ENCODE measurements around the gene CTNND2. TPM values are rescaled to one million over a fixed set of nuclear protein-coding genes. Genes with fewer than 3 reads are reported as not detected.
"Not testable (repeated sequence)": the region's sequence is repeated elsewhere in the genome, so short reads cannot be mapped to it uniquely, and the experiment has no call there.

The CTNND2 gene
- total RNA-seq, 1 experiment from 2014 or later: 2.9 TPM

DNA sequence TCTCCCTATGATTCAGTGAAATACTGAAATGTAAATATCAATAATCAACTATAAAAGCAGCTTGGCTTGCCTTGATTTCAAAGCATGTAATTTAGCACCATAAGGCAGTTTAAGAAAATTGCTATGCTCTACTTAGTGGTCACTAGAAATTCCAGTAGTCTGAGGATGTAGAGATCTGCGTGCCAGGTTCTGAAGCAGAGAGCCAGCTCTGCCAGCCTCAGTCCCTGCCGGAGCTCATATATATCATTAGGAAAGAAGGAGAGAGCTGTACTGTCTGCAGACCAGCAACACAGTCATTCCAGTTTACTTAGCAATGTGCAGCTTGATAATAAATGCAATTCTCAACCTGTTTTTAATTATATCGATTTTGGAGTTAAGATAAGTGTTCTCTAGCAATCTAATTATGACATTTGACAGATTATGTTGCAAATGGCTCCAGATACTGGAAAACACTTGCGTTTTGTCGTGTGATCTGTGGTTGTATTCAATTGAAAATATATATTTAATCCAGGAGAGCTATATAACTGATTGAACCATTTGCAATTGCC, 540.5 kb downstream of the CTNND2 start:
- DNase-seq: no peak
- Histone ChIP-seq H3K27me3 (ENCODE audit: control insufficient read depth, insufficient read depth, low read length) (no peaks in the 10 kb centered on the region), H3K36me3 (replicated peaks; ENCODE audit: control insufficient read depth, insufficient read depth, low read length) (no peaks in the 10 kb centered on the region), H3K4me3 (ENCODE audit: insufficient read depth, low read depth, low read length) (no peak overlapping the region)

DNA sequence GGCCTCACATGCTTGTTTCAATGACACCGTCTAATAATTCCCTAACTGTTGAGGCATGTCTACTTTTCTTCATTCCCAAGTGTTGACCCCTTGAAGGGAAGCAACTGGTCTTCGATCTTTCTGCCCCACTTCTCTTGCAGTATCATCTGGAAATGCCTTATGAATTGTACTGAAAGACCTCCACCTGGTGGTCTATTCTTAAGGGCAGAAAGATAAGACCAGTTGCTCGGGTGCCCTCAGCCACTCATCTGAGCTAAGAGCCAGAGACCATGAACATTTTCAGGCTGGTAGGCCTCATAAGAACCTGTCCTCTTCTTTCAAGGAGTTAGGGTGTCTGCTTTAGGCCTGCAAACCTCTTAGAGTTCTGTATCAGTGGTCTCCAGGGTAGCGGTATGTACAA, 542.5 kb downstream of the CTNND2 start:
- Histone ChIP-seq H3K36me3 (replicated peaks; ENCODE audit: control insufficient read depth, insufficient read depth, low read length) (no peaks in the 10 kb centered on the region), H3K4me3 (ENCODE audit: insufficient read depth, low read depth, low read length) (no peak overlapping the region), H3K27me3 (ENCODE audit: control insufficient read depth, insufficient read depth, low read length) (no peaks in the 10 kb centered on the region)
- no peak for DNase-seq

DNA sequence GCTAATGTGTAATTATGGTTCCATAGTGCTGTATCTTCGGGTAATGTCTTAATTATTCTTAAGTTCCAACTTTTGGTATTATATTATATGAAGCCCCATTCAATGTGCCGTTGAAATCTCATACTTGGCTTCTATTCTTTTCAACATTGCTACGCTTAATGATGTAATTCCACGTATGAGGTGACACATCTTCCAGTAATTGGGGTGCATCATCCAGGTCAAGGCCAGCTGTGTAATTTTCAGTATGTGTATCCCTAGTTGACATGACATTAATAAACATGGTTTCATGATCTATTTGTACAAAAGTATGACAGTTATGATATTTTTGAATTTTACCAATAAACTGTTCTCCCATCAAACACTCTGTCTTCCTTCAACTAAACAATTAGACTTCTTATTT, 546.3 kb downstream of the CTNND2 start:
- H3K36me3 ChIP-seq (replicated peaks; ENCODE audit: control insufficient read depth, insufficient read depth, low read length): no peaks in the 10 kb centered on the region
- H3K4me3 ChIP-seq (ENCODE audit: insufficient read depth, low read depth, low read length): no peak overlapping the region
- no peak for DNase-seq
- no peaks in the 10 kb centered on the region for H3K27me3 ChIP-seq (ENCODE audit: control insufficient read depth, insufficient read depth, low read length)

DNA sequence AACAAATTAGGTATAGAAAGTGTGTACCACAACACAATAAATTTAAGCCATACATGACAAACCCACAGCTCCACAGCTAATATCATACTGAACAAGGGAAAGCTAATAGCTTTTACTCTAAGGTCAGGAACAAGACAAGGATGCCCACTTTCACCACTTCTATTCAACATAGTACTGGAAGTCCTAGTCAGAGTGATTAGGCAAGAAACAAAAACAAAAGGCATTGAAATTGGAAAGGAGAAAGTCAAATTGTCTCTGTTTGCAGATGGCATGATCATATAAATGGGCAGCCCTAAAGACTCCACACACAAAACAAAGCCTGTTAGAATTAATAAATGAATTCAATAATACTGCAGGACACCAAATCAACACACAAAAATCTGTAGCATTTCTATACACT, 548.8 kb downstream of the CTNND2 start:
- H3K27me3 ChIP-seq (ENCODE audit: control insufficient read depth, insufficient read depth, low read length): no peaks in the 10 kb centered on the region
- DNase-seq: no peak
- no peak overlapping the region for H3K4me3 ChIP-seq (ENCODE audit: insufficient read depth, low read depth, low read length)
- no peaks in the 10 kb centered on the region for H3K36me3 ChIP-seq (replicated peaks; ENCODE audit: control insufficient read depth, insufficient read depth, low read length)

DNA sequence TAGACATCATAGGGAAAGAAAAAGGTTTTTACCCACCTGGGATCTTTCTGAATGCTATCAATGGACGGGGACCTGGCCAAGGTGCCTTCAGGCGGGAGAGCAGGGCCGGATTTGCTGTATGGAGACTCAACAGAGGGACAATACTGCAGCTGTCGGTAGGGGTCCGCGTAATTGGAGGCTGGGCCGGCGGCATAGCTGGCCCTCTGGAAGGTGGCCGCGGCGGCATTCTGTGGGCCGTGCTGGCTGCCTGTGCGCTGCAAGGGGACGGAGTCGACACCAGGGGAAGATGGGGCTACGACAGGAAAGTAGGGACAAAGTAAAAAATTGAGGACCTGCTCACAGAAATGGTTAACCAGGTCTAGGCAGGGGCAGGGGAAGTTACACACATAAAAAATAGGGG, 557.9 kb downstream of the CTNND2 start:
- Histone ChIP-seq H3K36me3 (replicated peaks; ENCODE audit: control insufficient read depth, insufficient read depth, low read length) (no peaks in the 10 kb centered on the region), H3K27me3 (ENCODE audit: control insufficient read depth, insufficient read depth, low read length) (no peaks in the 10 kb centered on the region), H3K4me3 (ENCODE audit: insufficient read depth, low read depth, low read length) (no peak overlapping the region)
- peak; percentile 72 for DNase-seq

DNA sequence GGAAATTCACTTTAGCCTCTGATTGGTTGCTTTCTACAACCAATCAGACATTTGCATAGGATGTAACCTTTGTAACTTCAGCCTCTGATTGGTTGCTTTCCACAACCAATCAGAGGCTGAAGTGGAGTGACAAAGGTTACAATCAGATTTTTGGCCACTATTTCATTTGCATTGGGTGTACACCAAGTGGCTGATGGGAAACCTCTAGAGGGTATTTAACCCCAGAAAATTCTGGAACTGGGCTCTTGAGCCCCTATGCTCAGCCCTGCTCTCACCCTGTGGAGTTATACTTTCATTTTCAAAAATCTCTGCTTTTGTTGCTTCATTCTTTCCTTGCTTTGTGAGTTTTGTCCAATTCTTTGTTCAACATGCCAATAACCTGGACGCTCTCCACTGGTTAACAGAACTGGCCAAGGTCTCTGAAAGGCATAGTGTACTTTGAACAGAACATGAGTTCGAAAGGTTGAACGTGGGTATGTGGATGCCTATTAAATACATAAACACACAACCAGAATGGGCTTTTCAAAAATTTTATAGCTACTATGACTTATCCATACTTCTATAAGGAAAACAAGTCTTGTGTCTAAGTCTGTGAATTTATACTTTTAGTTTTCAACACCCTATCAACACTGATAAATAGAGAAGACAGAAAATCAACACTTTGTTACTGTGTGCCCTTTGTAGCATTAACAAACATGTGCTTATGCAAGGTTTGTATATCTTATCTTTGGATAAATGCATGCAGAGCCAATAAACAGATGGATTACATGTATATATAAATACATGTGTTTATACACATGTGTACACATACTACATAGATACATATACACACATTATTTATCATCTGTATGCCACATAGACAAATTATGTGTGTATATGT, 568.1 kb downstream of the CTNND2 start:
- no peaks in the 10 kb centered on the region for H3K36me3 ChIP-seq (replicated peaks; ENCODE audit: control insufficient read depth, insufficient read depth, low read length)

DNA sequence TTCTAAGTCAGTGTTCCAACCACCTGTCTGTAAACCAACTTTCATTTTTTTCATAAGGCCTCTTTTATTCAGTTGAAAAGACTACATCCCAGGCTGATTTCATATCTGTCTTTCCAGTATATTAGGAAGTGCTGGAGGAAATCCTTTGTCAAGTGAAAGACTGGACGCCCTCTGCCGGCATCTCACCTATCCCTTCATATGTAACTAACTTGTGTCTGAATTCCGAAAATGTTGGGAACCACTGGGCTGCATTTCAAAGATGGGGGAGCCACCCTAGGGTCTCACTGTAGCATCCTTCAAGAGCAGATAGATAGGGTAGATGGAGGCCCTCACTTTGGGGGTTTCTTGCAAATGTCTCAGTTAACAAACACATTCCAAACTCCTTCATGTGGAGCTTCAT, 569.8 kb downstream of the CTNND2 start:
- H3K36me3 ChIP-seq (replicated peaks; ENCODE audit: control insufficient read depth, insufficient read depth, low read length): no peaks in the 10 kb centered on the region
- no peak for DNase-seq

More for the DNA sequence above, 568.1 kb downstream of the CTNND2 start:
- Histone ChIP-seq H3K27me3 (ENCODE audit: control insufficient read depth, insufficient read depth, low read length) (no peaks in the 10 kb centered on the region), H3K4me3 (ENCODE audit: insufficient read depth, low read depth, low read length) (no peak overlapping the region)
- no peak for DNase-seq

DNA sequence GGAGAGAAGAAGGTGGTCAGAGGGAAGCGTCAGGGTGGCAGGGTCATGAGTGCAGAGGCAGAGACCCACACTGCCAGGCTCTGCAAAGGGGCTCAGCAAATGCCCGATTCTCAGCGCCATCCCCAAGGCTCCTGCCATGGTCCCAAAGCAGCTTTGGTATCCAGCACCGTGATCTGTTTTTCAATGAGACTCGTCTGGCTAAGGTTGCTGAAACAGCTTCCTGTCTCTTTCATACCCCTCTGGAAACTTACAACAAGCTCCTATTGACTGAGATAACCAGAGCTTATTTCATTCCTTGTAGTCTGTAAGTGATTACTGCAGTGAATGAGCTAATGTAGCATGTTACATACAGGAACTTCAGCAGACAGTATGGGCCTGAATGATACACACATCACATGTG, 574.6 kb downstream of the CTNND2 start:
- Histone ChIP-seq H3K4me3 (ENCODE audit: insufficient read depth, low read depth, low read length) (no peak overlapping the region), H3K27me3 (ENCODE audit: control insufficient read depth, insufficient read depth, low read length) (no peaks in the 10 kb centered on the region), H3K36me3 (replicated peaks; ENCODE audit: control insufficient read depth, insufficient read depth, low read length) (no peaks in the 10 kb centered on the region)
- DNase-seq: no peak

More for the DNA sequence above, 569.8 kb downstream of the CTNND2 start:
- no peak overlapping the region for H3K4me3 ChIP-seq (ENCODE audit: insufficient read depth, low read depth, low read length)
- no peaks in the 10 kb centered on the region for H3K27me3 ChIP-seq (ENCODE audit: control insufficient read depth, insufficient read depth, low read length)

DNA sequence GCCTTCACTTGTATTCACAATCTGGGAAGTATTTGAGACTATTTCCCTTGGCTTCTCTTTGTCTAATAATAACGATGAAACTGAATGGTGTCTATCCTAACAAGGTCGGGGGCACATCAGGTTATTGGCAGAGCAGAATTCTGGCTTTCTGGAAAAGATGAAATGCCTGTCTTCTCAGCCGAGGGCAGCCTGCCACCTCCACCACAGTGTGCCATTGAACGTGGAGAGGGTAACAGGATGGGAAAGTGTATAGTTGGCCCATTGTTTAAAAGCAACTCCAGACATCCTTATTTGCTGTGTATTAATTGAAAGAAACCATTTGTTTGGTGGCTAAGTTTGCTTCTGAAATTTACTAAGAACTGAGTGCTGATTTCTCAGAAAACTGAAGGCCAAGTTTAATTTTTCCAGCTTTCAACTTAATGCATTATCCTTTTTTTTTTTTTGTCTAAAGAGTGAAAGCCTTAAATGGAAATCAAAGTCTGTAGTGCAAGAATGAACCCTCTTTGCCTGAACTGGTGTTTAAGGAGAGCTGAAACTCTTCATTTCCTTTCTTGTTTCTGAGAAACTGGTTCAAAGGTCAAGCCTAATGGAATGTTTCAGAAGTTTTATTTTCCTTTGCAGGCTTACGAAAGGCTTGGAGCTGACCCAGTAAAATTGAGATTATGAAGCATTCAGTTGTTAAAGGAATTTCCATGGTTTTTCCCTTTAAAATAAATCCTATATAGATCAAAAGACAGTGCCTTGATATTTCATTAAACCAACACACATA, 579.5 kb downstream of the CTNND2 start:
- H3K4me3 ChIP-seq (ENCODE audit: insufficient read depth, low read depth, low read length): no peak overlapping the region
- no peaks in the 10 kb centered on the region for H3K36me3 ChIP-seq (replicated peaks; ENCODE audit: control insufficient read depth, insufficient read depth, low read length)
- no peaks in the 10 kb centered on the region for H3K27me3 ChIP-seq (ENCODE audit: control insufficient read depth, insufficient read depth, low read length)
- no peak for DNase-seq

DNA sequence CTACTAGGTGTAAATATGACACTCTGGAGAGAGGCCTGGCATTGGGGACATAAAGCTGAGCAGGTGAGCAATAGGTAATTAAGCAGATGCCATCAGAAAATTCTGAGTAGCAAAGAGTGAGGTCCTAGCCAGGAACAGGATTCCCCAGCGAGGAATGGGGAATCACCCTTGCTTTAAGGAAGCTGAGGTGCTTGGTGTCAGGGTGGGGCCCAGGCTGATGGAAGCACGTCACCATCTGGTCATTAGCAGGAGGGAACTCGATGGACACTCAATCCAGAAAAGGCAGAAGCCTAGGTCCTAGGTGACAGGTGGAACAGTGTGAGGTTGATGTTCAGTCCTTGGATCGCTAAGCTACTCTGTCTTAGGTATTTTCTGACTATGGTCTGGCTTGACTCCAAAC, 580.5 kb downstream of the CTNND2 start:
- Histone ChIP-seq H3K36me3 (replicated peaks; ENCODE audit: control insufficient read depth, insufficient read depth, low read length) (no peaks in the 10 kb centered on the region), H3K27me3 (ENCODE audit: control insufficient read depth, insufficient read depth, low read length) (no peaks in the 10 kb centered on the region), H3K4me3 (ENCODE audit: insufficient read depth, low read depth, low read length) (no peak overlapping the region)
- DNase-seq: no peak

DNA sequence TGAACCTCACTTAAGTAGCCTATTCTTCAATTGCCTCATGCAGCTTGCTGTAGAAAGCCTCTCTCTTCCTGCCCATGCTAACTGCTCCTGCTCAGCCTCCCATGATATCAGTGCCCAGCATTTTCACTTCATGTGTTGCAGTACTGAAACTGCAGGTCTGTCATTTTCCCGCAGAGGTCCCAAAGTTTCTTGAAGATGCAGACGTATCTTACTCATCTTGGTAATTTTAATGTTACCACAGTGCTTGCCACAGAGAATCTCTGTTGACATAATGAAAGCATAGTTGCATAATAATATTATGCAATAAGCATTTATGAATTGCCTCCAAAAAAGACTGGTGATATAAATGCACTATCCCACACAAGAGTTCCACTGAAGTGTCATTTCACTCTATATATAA, 582.1 kb downstream of the CTNND2 start:
- no peak for DNase-seq
- H3K27me3 ChIP-seq (ENCODE audit: control insufficient read depth, insufficient read depth, low read length): no peaks in the 10 kb centered on the region

DNA sequence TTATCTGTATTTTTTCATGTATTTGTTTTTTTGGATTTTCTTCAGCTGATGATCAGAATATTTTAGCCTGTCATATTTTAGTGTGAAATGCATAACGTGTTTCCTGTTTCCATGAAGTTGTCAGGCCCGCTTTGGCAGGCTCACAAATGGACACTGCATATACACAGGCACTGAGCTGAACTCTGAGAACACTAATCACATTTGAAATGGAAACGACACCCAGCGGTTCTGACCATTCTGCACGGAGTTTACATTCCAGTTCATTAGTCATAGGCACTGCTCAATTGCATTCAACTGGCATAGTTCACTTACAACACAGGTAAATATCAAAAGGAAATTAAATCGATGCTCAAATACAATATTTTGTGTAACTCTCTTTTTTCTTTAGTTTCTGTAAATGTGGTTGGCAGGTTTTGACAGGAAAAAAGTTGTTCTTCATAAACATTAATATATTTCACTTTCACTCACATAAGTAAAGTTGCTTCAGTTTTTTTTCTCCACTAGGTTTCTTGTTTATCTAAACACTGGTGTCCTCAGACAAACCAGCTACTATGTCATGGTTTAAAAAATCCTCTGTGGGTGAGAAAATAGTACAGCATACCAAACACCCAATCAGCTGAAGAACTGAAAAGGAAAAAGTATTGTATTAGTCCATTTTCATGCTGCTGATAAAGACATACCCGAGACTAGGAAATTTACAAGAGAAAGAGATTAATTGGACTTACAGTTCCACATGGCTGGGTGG, 584.2 kb downstream of the CTNND2 start:
- no peak for DNase-seq
- Histone ChIP-seq H3K36me3 (replicated peaks; ENCODE audit: control insufficient read depth, insufficient read depth, low read length) (no peaks in the 10 kb centered on the region), H3K27me3 (ENCODE audit: control insufficient read depth, insufficient read depth, low read length) (no peaks in the 10 kb centered on the region), H3K4me3 (ENCODE audit: insufficient read depth, low read depth, low read length) (no peak overlapping the region)

More for the DNA sequence above, 582.1 kb downstream of the CTNND2 start:
- no peaks in the 10 kb centered on the region for H3K36me3 ChIP-seq (replicated peaks; ENCODE audit: control insufficient read depth, insufficient read depth, low read length)
- no peak overlapping the region for H3K4me3 ChIP-seq (ENCODE audit: insufficient read depth, low read depth, low read length)

DNA sequence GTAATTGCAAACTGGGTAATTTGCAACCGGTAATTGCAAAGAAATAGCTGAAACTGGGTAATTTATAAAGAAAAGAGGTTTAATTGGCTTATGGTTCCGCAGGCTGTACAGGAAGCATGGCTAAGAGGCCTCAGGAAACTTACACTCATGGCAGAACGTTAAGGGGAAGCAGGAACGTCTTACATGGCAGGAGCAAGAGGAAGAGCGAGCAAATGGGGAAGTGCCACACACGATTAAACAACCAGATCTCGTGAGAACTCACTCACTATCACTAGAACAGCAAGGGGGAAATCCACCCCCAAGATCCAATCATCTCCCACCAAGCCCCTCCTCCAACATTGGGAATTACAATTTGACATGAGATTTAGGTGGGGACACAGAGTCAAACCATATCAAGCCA, 590.6 kb downstream of the CTNND2 start:
- not testable (repeated sequence) for DNase-seq; H3K4me3 ChIP-seq (ENCODE audit: insufficient read depth, low read depth, low read length); H3K27me3 ChIP-seq (ENCODE audit: control insufficient read depth, insufficient read depth, low read length); H3K36me3 ChIP-seq (replicated peaks; ENCODE audit: control insufficient read depth, insufficient read depth, low read length)

DNA sequence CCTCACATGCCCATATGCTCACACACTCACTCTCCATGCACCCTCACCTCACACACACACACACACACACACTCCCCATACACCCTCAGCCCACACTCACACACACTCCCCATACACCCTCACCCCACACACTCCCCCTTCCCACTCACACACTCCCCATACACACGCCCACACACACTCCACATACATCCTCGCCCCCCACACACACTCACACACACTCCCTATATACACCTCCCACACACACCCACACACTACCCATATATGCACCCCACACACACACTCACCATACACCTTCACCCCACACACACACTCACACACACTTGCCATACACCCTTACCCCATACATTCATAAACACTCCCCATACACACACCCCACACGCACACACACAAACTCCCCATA, 592.5 kb downstream of the CTNND2 start:
- no peak for DNase-seq
- Histone ChIP-seq H3K4me3 (ENCODE audit: insufficient read depth, low read depth, low read length) (no peak overlapping the region), H3K36me3 (replicated peaks; ENCODE audit: control insufficient read depth, insufficient read depth, low read length) (no peaks in the 10 kb centered on the region), H3K27me3 (ENCODE audit: control insufficient read depth, insufficient read depth, low read length) (no peaks in the 10 kb centered on the region)
